GM21360 (cell line): ENCODE results near the gene ADAMTS13.
"Not testable (repeated sequence)": the region's sequence is repeated elsewhere in the genome, so short reads cannot be mapped to it uniquely, and the experiment has no call there.

Experiments used
- ATAC-seq: cut with Tn5 transposase; IDR thresholded peaks from one replicate; pipeline ENCODE4 v1.9.1; 2021; ENCODE audit warnings: mild to moderate bottlenecking, moderate library complexity; ENCODE audit not compliant: unreplicated experiment

Gene ADAMTS13

GRCh38 chr9:133421615-133422542, at the start of gene ADAMTS13:
ADAMTS13 (plus strand) TSS chr9:133422367; CDS start chr9:133422444, 77 bp downstream.
- no peak for ATAC-seq

- no peak for ATAC-seq
These were observed 47.5 kb upstream of the ADAMTS13 start for GRCh38 chr9:133374612-133375115.

GRCh38 chr9:133375116-133375723, 46.9 kb upstream of the ADAMTS13 start:
- ATAC-seq: peak; percentile 7

- peak; percentile 90 for ATAC-seq
These were observed 46.2 kb upstream of the ADAMTS13 start, which contains the start of the genes STKLD1 and SURF4 for GRCh38 chr9:133375724-133376654. STKLD1 (plus strand) TSS chr9:133376366; CDS start chr9:133376474, 108 bp downstream. SURF4 (minus strand) TSS chr9:133376060; CDS start chr9:133375969, 91 bp downstream.

GRCh38 chr9:133377280-133377679, 44.9 kb upstream of the ADAMTS13 start:
- not testable (repeated sequence) for ATAC-seq

- ATAC-seq: no peak
These were observed 44.4 kb upstream of the ADAMTS13 start for GRCh38 chr9:133377721-133378216.

GRCh38 chr9:133378408-133378962, 43.7 kb upstream of the ADAMTS13 start:
- no peak for ATAC-seq

- no peak for ATAC-seq
These were observed 42.7 kb upstream of the ADAMTS13 start for GRCh38 chr9:133379153-133380086.

GRCh38 chr9:133380734-133381133, 41.4 kb upstream of the ADAMTS13 start:
- no peak for ATAC-seq

GRCh38 chr9:133382507-133383141, 39.5 kb upstream of the ADAMTS13 start:
- ATAC-seq: no peak

- no peak for ATAC-seq
These were observed 38.7 kb upstream of the ADAMTS13 start for GRCh38 chr9:133383438-133383837.

GRCh38 chr9:133384736-133385321, 37.3 kb upstream of the ADAMTS13 start:
- no peak for ATAC-seq

GRCh38 chr9:133385452-133385851, 36.7 kb upstream of the ADAMTS13 start:
- ATAC-seq: no peak

GRCh38 chr9:133386338-133386737, 35.8 kb upstream of the ADAMTS13 start:
- ATAC-seq: no peak

- no peak for ATAC-seq
These were observed 34.5 kb upstream of the ADAMTS13 start for GRCh38 chr9:133387680-133388079.

- no peak for ATAC-seq
These were observed 33.1 kb upstream of the ADAMTS13 start for GRCh38 chr9:133389025-133389557.

GRCh38 chr9:133389562-133389961, 32.6 kb upstream of the ADAMTS13 start:
- no peak for ATAC-seq

GRCh38 chr9:133390713-133391112, 31.5 kb upstream of the ADAMTS13 start:
- no peak for ATAC-seq
